Astrocyte (in vitro differentiated cells and primary cell): ENCODE measurements around the gene UPK2.

Source experiments
- EZH2 ChIP-seq: IDR thresholded peaks from 2 replicates; pipeline ENCODE4 v1.6.1; 2012; ENCODE audit warnings: mild to moderate bottlenecking, low read length, inconsistent platforms; ENCODE audit not compliant: insufficient read depth
- TF ChIP-seq, protein P1 (sequence below): IDR thresholded peaks from 2 replicates; pipeline ENCODE4 v1.5.1; 2011; ENCODE audit warnings: low read depth, mild to moderate bottlenecking, inconsistent platforms, low read length, moderate library complexity; ENCODE audit not compliant: insufficient read depth

DNA sequence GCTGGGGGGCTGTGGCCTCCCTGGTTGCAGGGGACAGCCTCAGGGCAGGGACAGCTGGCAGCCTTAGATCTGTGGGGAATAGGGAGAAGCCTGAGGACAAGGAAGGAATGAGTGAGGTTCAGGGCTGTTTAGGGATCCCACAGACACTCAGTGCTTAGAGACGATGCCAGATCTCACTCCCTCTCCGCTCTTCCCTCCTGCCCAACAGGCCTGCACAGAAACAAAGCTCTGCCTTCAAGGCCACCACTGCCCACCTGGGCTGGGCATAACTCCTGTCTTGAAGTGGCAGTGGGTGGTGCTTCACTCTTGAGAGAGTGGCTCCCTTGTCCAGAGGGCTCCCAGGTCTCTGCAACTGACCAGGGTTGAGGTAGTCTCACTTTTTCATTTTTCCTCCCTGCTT is 28.7 kb downstream of the UPK2 start:
- TF ChIP-seq, protein P1, sequence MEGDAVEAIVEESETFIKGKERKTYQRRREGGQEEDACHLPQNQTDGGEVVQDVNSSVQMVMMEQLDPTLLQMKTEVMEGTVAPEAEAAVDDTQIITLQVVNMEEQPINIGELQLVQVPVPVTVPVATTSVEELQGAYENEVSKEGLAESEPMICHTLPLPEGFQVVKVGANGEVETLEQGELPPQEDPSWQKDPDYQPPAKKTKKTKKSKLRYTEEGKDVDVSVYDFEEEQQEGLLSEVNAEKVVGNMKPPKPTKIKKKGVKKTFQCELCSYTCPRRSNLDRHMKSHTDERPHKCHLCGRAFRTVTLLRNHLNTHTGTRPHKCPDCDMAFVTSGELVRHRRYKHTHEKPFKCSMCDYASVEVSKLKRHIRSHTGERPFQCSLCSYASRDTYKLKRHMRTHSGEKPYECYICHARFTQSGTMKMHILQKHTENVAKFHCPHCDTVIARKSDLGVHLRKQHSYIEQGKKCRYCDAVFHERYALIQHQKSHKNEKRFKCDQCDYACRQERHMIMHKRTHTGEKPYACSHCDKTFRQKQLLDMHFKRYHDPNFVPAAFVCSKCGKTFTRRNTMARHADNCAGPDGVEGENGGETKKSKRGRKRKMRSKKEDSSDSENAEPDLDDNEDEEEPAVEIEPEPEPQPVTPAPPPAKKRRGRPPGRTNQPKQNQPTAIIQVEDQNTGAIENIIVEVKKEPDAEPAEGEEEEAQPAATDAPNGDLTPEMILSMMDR, result no peak
- TF ChIP-seq EZH2, result no peak
